Motor neuron (in vitro differentiated cells): ENCODE measurements around the gene INHBC. TPM values are rescaled to one million over a fixed set of nuclear protein-coding genes. Genes with fewer than 3 reads are reported as not detected.
A peak's percentile ranks its signal among the peaks of the same experiment; 100 is the strongest.

Source experiments
- ATAC-seq, 8 experiments: fragments of 200-7000 bp; cut with Tn5 transposase; replicated peaks in 6 of 8; 2 replicates each; pipeline ENCODE4 v1.8.0; 2021; ENCODE audit warnings: mild to moderate bottlenecking in 8 of 8, moderate library complexity in 8 of 8
- H3K27ac ChIP-seq, 2 donors: fragments of 250-450 bp; sonication (Bioruptor Pico); 2 replicates each; pipeline ENCODE4 v1.9.0; 2021; ENCODE audit warnings: antibody characterized with exemption in 2 of 2, mild to moderate bottlenecking in 2 of 2, moderate library complexity in 1 of 2
- H3K4me1 ChIP-seq, 2 donors: fragments of 250-450 bp; sonication (Bioruptor Pico); replicated peaks in 1 of 2; 2 replicates each; pipeline ENCODE4 v1.6.1; 2021; ENCODE audit warnings: antibody characterized with exemption in 2 of 2, mild to moderate bottlenecking in 2 of 2, moderate library complexity in 1 of 2
- H3K4me3 ChIP-seq, 5 donors: fragments of 250-450 bp; sonication (Bioruptor Pico); 2 replicates each; pipeline ENCODE4 v1.9.0; 2021; ENCODE audit warnings: antibody characterized with exemption in 5 of 5, mild to moderate bottlenecking in 5 of 5, moderate library complexity in 4 of 5
- WGBS, 10 experiments: fragments of 450-650 bp; shearing (Covaris generic); methylation state at CpG; one replicate each; pipeline ENCODE4 v1.0.0; 2022; 5-methylcytosine and 5-hydroxymethylcytosine counted together
- in situ Hi-C, 9 experiments: fragments of 400-800 bp; cut with MboI; loops; one replicate each; pipeline ENCODE4 v1.15.0; 2021; ENCODE audit warnings: low sequenced_read_pairs in 9 of 9, low pct_unique_long_range_greater_than_20kb in 2 of 9; ENCODE audit not compliant: unreplicated experiment in 9 of 9
- total RNA-seq, 8 experiments: library from RNA; unstranded; fragments of 300-600 nt; gene quantifications; 2 replicates each; pipeline versions ENCODE4 v1.2.3 to v1.2.4, GENCODE V29; 2022

The INHBC gene
- total RNA-seq, 8 experiments from 2014 or later, result 0.14 to 0.85 (median 0.22) TPM

GRCh38 chr12:57474862-57475261 lies 40.3 kb downstream of the INHBC start:
- H3K4me1 ChIP-seq, result peaks cover 0 to 13% of the 10 kb centered on the region in 2 donors
- WGBS, 10 experiments, result 50 to 94% (median 67%) methylated on average over 2 to 6 of the region's 7 CpGs; no CpG with 5 or more reads in 4 of the 10 experiments
- H3K27ac ChIP-seq, result no peak overlapping the region
- in situ Hi-C loops, result loop anchor here in 1 of 9 experiments (25.0 kb wide), 1 partner anchor 238 kb away; the partner anchor contains the start of gene SHMT2
- no peak overlapping the region for H3K4me3 ChIP-seq
- ATAC-seq, result no peak

GRCh38 chr12:57475271-57476161 lies 40.9 kb downstream of the INHBC start:
- ATAC-seq, result peak; percentile 80 to 93 (median 87)
- peaks cover 0 to 13% of the 10 kb centered on the region in 2 donors for H3K4me1 ChIP-seq
- no peak overlapping the region for H3K27ac ChIP-seq
- H3K4me3 ChIP-seq, result peak overlapping the region; percentile 10 to 24 (median 18)
- 4 to 80% (median 7%) methylated on average over 1 to 18 of the region's 84 CpGs; no CpG with 5 or more reads in 5 of the 10 experiments for WGBS, 10 experiments
- in situ Hi-C loops, result no loop called here

DNA sequence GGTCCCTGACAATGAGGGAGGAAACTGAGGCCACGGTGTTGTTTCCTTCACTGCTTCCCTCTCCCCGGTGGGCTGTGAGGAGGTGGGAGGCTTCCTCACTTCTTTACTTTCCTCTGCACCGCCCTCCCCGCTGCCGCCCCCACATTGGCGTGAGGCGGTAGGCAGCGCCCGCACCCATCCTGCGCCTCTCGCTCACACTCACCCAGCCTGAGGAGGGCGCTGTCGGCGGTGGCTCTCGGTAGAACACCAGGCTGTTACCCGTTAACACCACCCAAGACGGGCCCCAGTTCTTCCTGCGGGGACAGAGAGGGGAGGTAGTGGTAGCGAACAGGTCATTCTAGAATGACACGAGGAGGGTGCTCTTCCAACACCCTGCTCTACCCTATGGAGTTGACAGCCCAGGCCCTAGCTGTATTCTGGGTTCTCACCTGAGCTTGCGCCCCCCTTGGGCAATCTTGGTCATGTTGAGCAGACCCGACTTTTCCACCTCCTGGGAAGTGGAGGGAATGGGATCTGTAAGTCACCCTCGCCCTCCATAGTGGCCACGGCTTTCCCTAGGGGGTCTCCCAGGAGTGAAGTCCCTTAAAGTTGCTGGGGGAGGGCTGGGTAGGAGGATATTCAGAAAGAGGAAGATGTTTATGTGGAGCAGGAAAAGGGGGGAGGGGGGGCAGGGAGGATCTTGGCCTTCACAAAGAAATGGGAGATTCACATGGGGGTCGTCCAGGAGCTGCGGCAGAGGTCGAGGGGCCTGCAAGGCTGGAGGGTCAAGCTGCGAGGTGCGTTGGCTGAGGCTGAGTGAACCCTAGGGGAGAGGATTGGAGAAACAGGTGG lies 41.8 kb downstream of the INHBC start:
- H3K4me3 ChIP-seq, result peak overlapping the region in 3 of 5 donors; percentile 13 to 24 (median 18)
- peaks cover 0 to 13% of the 10 kb centered on the region in 2 donors for H3K4me1 ChIP-seq
- WGBS, 10 experiments, result 15 to 90% (median 37%) methylated on average over 1 to 4 of the region's 29 CpGs; no CpG with 5 or more reads in 6 of the 10 experiments
- in situ Hi-C loops, result no loop called here
- H3K27ac ChIP-seq, result no peak overlapping the region
- peak in 5 of 8 experiments; percentile 5 to 48 (median 18) for ATAC-seq

GRCh38 chr12:57476993-57477709 lies 42.6 kb downstream of the INHBC start:
- WGBS, 10 experiments, result 79 to 100% (median 91%) methylated on average over 1 to 6 of the region's 15 CpGs; no CpG with 5 or more reads in 6 of the 10 experiments
- no peak for ATAC-seq
- H3K4me3 ChIP-seq, result no peak overlapping the region
- peaks cover 0 to 13% of the 10 kb centered on the region in 2 donors for H3K4me1 ChIP-seq
- no peak overlapping the region for H3K27ac ChIP-seq
- in situ Hi-C loops, result no loop called here

GRCh38 chr12:57477710-57478681 lies 43.4 kb downstream of the INHBC start:
- in situ Hi-C loops, result no loop called here
- Histone ChIP-seq H3K4me3 (no peak overlapping the region), H3K27ac (no peak overlapping the region), H3K4me1 (peaks cover 0 to 13% of the 10 kb centered on the region in 2 donors)
- no peak for ATAC-seq
- 54 to 80% (median 78%) methylated on average over 1 to 4 of the region's 12 CpGs; no CpG with 5 or more reads in 5 of the 10 experiments for WGBS, 10 experiments

- H3K4me1 ChIP-seq, result peaks cover 0 to 13% of the 10 kb centered on the region in 2 donors
- in situ Hi-C loops, result no loop called here
- WGBS, 10 experiments, result 82 to 100% (median 90%) methylated on average over 1 to 6 of the region's 10 CpGs; no CpG with 5 or more reads in 3 of the 10 experiments
- H3K4me3 ChIP-seq, result no peak overlapping the region
- no peak for ATAC-seq
- H3K27ac ChIP-seq, result no peak overlapping the region
Measured at GRCh38 chr12:57479043-57479375, 44.4 kb downstream of the INHBC start.

DNA sequence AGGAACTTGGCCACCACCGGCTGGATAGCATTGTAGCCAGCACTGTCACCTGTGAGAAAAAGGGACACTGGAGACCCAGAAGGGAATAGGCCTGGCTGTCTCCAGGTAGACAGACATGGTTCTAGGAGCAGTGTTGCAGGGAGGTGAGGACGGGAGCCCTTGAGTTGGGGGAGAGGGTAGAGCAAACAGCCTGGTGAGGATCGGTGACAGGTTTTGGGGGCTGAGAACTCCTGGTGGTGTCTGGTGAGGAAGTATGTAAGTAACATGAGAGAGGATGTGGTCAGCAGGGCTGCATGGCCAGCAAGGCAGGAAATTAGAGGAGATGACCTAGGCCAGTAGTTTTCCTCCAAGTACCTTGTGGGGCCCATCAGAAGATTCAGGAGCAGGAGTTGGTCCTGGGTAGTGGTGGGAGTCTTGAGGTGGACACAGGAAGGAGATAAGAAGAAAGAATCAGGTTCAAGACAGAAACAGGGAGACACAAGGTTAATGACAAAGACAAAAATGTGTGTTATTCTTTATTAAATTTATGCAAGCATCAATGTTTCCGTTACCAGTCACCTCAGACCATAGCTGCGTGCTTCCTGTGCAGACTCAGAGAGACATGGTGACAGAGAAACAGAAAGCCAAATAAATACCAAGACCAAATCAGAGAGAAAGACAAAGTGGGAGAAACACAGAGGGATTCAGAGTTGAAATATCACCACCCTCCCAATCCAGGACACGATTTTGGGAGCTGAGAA lies 45.0 kb downstream of the INHBC start, which contains the start of gene ARHGAP9:
TSS of gene ARHGAP9 (minus strand) at position 491 of the 740 bp plus-strand sequence. CDS start at position 31, 460 bp downstream.
- H3K27ac ChIP-seq, result no peak within 1 kb of the TSS
- in situ Hi-C loops, result no loop called here
- no peak for ATAC-seq
- no peak within 1 kb of the TSS for H3K4me3 ChIP-seq
- 45 to 100% (median 75%) methylated on average over 1 to 6 of the region's 6 CpGs for WGBS, 10 experiments
- H3K4me1 ChIP-seq, result peaks cover 0 to 13% of the 10 kb centered on the region in 2 donors

GRCh38 chr12:57481671-57482070 lies 47.1 kb downstream of the INHBC start:
- peaks cover 0 to 3% of the 10 kb centered on the region in 2 donors for H3K4me1 ChIP-seq
- no peak for ATAC-seq
- WGBS, 10 experiments, result 22 to 100% (median 83%) methylated on average over 1 of the region's 1 CpG; no CpG with 5 or more reads in 3 of the 10 experiments
- H3K27ac ChIP-seq, result no peak overlapping the region
- in situ Hi-C loops, result no loop called here
- H3K4me3 ChIP-seq, result no peak overlapping the region

GRCh38 chr12:57483466-57483865 lies 48.9 kb downstream of the INHBC start:
- Histone ChIP-seq H3K4me1 (peaks cover 0 to 3% of the 10 kb centered on the region in 2 donors), H3K27ac (no peak overlapping the region), H3K4me3 (no peak overlapping the region)
- WGBS, 10 experiments, result 10 to 89% (median 68%) methylated on average over 1 to 5 of the region's 5 CpGs; no CpG with 5 or more reads in 1 of the 10 experiments
- in situ Hi-C loops, result no loop called here
- peak in 3 of 8 experiments; percentile 8 to 14 (median 12) for ATAC-seq

- H3K4me1 ChIP-seq, result peaks cover 9 to 10% of the 10 kb centered on the region in 2 donors
- in situ Hi-C loops, result no loop called here
- ATAC-seq, result no peak
- H3K27ac ChIP-seq, result no peak overlapping the region
- no peak overlapping the region for H3K4me3 ChIP-seq
Measured at GRCh38 chr12:57485695-57486094, 51.1 kb downstream of the INHBC start.

GRCh38 chr12:57487055-57487596 lies 52.5 kb downstream of the INHBC start:
- peaks cover 9 to 10% of the 10 kb centered on the region in 2 donors for H3K4me1 ChIP-seq
- no peak for ATAC-seq
- peak overlapping the region in 2 of 5 donors; percentile 15 to 86 for H3K4me3 ChIP-seq
- WGBS, 10 experiments, result 79 to 100% (median 95%) methylated on average over 2 to 14 of the region's 27 CpGs; no CpG with 5 or more reads in 2 of the 10 experiments
- in situ Hi-C loops, result no loop called here
- H3K27ac ChIP-seq, result peak overlapping the region in 1 of 2 donors; percentile 62
